DND-41 (cell line): ENCODE measurements around the gene CACNB4.

Experiments
- CTCF ChIP-seq: IDR thresholded peaks from 2 replicates; pipeline ENCODE4 v1.5.1; 2012; ENCODE audit warnings: borderline replicate concordance, low read length, moderate library complexity, mild to moderate bottlenecking; ENCODE audit not compliant: poor library complexity, severe bottlenecking; ENCODE audit errors: extremely low read depth
- EZH2 ChIP-seq: IDR thresholded peaks from 3 replicates; pipeline ENCODE4 v1.6.1; 2012; ENCODE audit warnings: borderline replicate concordance, low read depth, mild to moderate bottlenecking, moderate library complexity, low read length, inconsistent platforms; ENCODE audit not compliant: severe bottlenecking

- TF ChIP-seq CTCF (no peak), EZH2 (no peak)
Observed at GRCh38 chr2:152063325-152063924, 35.4 kb downstream of the CACNB4 start.
